GM10266 (cell line): ENCODE results near the gene LYPD6B.

Experiments
- DNase-seq: peaks from one replicate; pipeline ENCODE4 v3.0.0; 2012; ENCODE audit errors: extremely low spot score
- TF ChIP-seq, protein P1 (sequence below): IDR thresholded peaks from 2 replicates; pipeline ENCODE4 v1.5.1; 2012; ENCODE audit warnings: mild to moderate bottlenecking, low read depth; ENCODE audit not compliant: control insufficient read depth, insufficient read depth; ENCODE audit errors: missing control alignments

The LYPD6B gene

DNA sequence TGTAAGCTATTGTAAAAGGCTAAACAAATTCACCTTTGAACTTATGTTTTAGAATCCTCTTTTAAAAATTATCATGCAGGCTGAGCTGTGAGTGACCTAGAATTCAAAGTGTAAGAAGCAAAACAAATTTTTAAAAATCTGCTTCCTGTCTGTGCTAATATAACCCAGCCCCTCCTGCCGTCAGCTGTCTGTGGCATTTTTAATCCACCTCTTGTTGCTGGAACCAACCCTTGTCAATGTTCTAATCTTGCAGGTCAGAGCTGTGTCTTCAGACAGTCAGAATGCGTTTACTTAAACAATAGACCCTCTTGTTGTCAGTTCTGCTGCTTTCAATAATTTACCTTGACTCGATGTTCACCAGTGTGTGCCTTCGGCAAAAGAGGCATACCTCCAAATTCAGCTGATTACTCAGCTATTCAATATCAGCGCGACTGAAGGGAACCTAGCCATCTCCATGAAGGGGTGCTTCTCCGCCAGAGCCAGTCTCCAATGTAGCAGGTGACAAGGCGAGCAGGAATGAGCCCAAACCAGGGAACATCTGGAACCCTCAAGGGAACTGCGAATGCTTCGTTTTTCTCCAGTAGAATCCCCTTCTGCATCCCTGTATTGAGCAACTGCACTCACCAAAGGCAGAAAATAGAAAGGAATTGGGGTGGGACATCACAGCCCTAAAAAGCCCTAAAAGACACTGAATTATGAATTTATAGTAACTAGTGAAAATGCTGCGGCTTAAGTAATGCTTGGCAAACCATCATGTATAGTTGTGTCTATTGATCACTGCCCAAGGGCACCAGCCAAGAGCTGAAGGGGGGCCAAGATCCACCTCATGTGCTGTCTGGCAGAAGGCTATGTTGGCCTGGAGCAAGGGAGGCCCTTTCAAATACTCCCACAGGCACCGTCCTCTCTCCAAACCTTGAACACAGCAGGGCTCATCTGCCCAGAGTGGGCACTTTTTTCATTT lies 62.5 kb downstream of the LYPD6B start:
- DNase-seq, result no peak
- TF ChIP-seq, protein P1, sequence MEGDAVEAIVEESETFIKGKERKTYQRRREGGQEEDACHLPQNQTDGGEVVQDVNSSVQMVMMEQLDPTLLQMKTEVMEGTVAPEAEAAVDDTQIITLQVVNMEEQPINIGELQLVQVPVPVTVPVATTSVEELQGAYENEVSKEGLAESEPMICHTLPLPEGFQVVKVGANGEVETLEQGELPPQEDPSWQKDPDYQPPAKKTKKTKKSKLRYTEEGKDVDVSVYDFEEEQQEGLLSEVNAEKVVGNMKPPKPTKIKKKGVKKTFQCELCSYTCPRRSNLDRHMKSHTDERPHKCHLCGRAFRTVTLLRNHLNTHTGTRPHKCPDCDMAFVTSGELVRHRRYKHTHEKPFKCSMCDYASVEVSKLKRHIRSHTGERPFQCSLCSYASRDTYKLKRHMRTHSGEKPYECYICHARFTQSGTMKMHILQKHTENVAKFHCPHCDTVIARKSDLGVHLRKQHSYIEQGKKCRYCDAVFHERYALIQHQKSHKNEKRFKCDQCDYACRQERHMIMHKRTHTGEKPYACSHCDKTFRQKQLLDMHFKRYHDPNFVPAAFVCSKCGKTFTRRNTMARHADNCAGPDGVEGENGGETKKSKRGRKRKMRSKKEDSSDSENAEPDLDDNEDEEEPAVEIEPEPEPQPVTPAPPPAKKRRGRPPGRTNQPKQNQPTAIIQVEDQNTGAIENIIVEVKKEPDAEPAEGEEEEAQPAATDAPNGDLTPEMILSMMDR, result no peak

DNA sequence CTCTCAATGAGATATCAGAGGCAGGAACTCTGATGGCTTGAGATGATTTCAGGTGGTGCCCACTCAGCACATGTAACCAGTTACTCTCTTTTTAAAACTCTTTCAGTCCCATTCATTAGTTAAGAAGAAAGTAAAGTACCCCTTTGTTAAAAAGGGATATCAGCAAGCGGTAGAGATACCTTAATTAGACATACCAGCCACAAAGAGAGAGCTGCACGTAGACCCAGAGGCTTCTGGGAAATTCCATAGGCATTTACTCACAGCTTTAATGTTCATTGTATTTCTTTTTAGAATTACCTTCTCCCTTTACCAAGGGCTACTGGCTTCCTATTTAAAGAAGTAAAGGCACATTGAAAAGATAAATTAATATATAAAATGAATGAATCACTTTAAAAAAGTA lies 63.3 kb downstream of the LYPD6B start:
- TF ChIP-seq, protein P1, result no peak
- DNase-seq, result no peak

DNA sequence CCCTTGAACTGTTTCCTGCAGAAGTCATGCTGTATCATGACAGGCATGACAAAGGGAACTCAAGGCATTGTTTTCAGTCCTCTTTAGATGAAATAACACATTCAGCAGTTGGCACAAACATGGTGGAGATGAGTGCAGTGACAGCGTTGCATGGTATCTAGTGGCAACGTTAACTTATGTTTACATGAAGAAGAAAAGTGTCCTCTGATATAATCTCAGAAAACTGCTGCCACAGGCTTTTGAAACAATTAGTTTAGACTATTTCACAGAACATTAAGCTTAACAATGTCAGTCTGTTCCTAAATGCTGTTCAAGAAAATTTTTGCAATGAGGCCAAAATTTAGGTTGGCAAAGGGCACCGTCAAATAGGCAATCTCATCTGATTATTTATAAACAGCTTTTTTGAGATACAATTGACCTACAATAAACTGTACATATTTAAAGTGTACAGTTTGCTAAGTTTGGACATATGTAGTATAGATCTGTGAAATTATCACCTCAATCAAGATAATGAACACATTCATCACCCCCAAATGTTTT lies 64.7 kb downstream of the LYPD6B start:
- DNase-seq, result no peak
- TF ChIP-seq, protein P1, result no peak

DNA sequence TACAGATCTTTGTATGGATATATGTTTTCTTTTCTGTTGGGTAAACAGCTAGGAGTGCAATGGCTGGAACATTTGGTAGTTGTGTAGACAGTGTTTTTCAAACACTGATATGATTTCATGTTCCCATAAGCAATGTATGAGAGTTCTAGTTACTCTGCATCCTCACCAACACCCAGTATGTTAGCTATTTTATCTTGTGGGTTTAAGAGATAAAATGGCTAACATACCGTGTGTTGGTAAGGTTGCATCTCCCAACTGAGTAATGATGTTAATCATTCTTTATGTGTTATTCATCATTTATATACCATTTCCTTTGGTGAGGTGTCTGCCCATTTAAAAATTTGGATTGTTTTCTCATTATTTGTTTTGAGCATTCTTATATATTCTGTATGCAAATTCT lies 65.7 kb downstream of the LYPD6B start:
- TF ChIP-seq, protein P1, result no peak
- DNase-seq, result no peak

DNA sequence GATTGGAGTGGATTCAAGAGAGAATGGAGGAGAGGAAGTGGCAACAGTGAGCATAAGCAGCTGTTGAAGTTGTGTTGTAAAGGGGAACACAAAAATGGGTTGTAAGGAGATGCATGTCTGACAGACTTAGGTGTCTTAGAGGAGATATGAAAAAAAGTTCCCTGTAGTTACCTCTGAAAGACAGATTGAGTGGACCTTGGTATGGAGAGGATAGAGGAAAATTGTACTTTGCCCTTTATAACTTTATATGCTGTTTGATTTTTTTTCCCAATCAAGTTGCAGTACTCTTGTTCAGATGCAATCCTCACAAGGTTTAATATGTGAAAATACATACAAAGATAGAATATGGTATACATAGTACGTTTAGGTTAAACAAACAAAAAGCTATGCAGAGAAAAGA lies 73.6 kb downstream of the LYPD6B start:
- TF ChIP-seq, protein P1, result no peak
- DNase-seq, result no peak

DNA sequence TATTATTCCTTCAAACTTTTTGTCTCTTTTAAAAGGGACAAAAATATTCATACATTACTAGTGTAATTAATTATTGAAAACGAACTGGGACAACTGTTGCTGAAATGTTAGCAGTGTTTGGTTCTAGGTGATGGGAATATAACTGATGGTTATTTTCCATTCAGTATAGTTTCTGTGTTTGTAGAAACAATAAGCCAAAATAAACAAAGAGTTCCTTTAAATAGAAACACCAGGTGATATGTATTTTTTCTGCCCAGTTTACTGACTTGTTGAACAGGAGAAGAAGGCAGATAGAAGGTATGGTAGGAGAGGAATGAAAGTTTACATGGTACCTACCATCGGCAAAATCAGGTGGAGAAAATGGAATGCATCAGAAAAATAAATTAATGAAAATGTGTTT lies 74.2 kb downstream of the LYPD6B start:
- TF ChIP-seq, protein P1, result no peak

DNA sequence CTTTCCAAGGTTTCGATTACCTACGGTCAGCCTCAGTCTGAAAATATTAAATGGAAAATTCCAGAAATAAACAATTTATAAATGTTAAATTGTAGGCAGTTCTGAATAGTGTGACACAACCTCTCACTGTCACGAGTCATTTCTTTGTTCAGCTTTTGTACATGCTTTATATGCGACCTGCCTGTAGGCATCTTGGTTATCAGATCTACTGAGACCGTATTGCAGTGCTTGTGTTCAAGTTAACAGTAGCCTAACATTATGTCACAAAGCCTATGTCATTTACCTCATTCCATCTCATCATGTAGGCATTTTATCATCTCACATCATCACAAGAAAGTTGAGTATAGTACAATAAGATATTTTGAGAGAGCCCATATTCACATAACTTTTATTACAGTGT lies 77.3 kb downstream of the LYPD6B start:
- TF ChIP-seq, protein P1, result no peak
- no peak for DNase-seq

More for the DNA sequence above, 74.2 kb downstream of the LYPD6B start:
- DNase-seq, result no peak
